Calu3 (cell line): Measurements from ENCODE around the gene ACAP1. TPM values are rescaled to one million over a fixed set of nuclear protein-coding genes. Genes with fewer than 3 reads are reported as not detected.
A peak's percentile ranks its signal among the peaks of the same experiment; 100 is the strongest.

Experiments used
- BruUV-seq: library from RNA; stranded (reverse); fragments of 400-500 nt; replicated peaks from 2 replicates; lab custom pipeline; 2021; lab: Mats Ljungman, UMichigan
- CTCF ChIA-PET: fragments of 300-600 bp; sonication (Branson Sonifier 250); formaldehyde crosslinking; loops from one replicate; lab custom pipeline; 2022; ENCODE audit warnings: antibody characterized with exemption; lab: Charles Lee
- DNase-seq: peaks from one replicate; pipeline ENCODE4 v3.0.0; 2022
- H3K27ac Mint-ChIP-seq: one replicate; pipeline ENCODE4 v1.8.0; 2022; ENCODE audit warnings: mixed read lengths; ENCODE audit not compliant: unreplicated experiment
- H3K27me3 Mint-ChIP-seq: one replicate; pipeline ENCODE4 v1.8.0; 2022; ENCODE audit warnings: mixed read lengths; ENCODE audit not compliant: unreplicated experiment
- H3K36me3 Mint-ChIP-seq: one replicate; pipeline ENCODE4 v1.8.0; 2022; ENCODE audit warnings: mild to moderate bottlenecking, moderate library complexity, mixed read lengths; ENCODE audit not compliant: insufficient read depth, unreplicated experiment
- H3K4me1 Mint-ChIP-seq: one replicate; pipeline ENCODE4 v1.8.0; 2022; ENCODE audit warnings: mild to moderate bottlenecking, low read depth, mixed read lengths; ENCODE audit not compliant: unreplicated experiment
- H3K4me3 Mint-ChIP-seq: one replicate; pipeline ENCODE4 v1.8.0; 2022; ENCODE audit warnings: mild to moderate bottlenecking, low read depth, moderate library complexity, mixed read lengths; ENCODE audit not compliant: unreplicated experiment
- H3K9me3 Mint-ChIP-seq: one replicate; pipeline ENCODE4 v1.8.0; 2022; ENCODE audit warnings: low read depth, mixed read lengths; ENCODE audit not compliant: unreplicated experiment
- intact Hi-C: fragments of 100-400 bp; cut with micrococcal nuclease; formaldehyde crosslinking; loops from one replicate; pipeline ENCODE4 v1.10.0; 2022; ENCODE audit not compliant: unreplicated experiment
- total RNA-seq: library from RNA; stranded (reverse); gene quantifications from 2 replicates; pipeline ENCODE4 v1.2.3, GENCODE V29; 2022
- TF ChIP-seq, protein P1 (sequence below): fragments of 200-600 bp; IDR thresholded peaks from one replicate; pipeline ENCODE4 v1.8.0; 2022; ENCODE audit warnings: antibody characterized with exemption; ENCODE audit not compliant: unreplicated experiment

Gene ACAP1
- total RNA-seq, 1 experiment from 2014 or later = not detected

DNA sequence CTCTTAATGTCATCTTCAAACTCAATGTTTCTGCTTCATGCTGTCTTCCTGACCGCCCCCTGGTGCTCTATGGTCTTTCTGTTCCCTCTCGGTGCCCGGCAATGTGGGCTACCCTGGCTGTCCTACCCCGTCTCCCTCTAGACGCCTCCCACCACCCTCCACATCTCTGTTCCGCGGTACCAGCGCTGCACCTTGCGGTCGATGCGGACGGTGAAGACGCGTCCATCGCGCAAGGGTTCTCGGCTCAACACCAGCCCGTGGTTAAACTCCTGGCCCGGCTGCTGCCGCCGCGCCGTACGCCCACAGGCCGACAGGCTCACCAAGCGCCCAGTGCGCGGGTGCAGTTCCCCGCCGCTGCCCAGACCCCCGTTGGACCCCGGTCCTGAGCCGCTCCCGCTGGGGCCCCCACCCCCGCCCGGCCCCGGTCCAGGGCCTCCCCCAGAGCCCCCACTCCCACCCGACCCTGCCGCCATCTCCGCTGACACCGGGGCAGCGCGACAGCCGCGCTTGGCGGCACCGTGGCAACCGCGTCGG, 7.4 kb upstream of the ACAP1 start, which contains the start of gene NEURL4:
NEURL4 (minus strand) TSS at position 496 of the 534 bp plus-strand sequence; CDS start at position 473, 23 bp downstream.
- peak within 1 kb of the TSS; percentile 98 for H3K27ac Mint-ChIP-seq
- no peaks in the 10 kb centered on the region for H3K9me3 Mint-ChIP-seq
- H3K4me3 Mint-ChIP-seq = peak within 1 kb of the TSS; percentile 85
- TF ChIP-seq, protein P1, sequence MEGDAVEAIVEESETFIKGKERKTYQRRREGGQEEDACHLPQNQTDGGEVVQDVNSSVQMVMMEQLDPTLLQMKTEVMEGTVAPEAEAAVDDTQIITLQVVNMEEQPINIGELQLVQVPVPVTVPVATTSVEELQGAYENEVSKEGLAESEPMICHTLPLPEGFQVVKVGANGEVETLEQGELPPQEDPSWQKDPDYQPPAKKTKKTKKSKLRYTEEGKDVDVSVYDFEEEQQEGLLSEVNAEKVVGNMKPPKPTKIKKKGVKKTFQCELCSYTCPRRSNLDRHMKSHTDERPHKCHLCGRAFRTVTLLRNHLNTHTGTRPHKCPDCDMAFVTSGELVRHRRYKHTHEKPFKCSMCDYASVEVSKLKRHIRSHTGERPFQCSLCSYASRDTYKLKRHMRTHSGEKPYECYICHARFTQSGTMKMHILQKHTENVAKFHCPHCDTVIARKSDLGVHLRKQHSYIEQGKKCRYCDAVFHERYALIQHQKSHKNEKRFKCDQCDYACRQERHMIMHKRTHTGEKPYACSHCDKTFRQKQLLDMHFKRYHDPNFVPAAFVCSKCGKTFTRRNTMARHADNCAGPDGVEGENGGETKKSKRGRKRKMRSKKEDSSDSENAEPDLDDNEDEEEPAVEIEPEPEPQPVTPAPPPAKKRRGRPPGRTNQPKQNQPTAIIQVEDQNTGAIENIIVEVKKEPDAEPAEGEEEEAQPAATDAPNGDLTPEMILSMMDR = no peak
- BruUV-seq = no TSS peak
- peaks cover 16% of the 10 kb centered on the region for H3K4me1 Mint-ChIP-seq
- intact Hi-C loops = no loop called here
- peaks cover 20% of the 10 kb centered on the region for H3K27me3 Mint-ChIP-seq
- H3K36me3 Mint-ChIP-seq = peaks cover 23% of the 10 kb centered on the region
- CTCF ChIA-PET = interaction anchor here (0.6 to 1.4 kb wide), 5 partner anchors 12 to 348 kb away, joined by 3 to 7 read pairs (median 4); no protein-coding TSS in a partner anchor
- no peak for DNase-seq

DNA sequence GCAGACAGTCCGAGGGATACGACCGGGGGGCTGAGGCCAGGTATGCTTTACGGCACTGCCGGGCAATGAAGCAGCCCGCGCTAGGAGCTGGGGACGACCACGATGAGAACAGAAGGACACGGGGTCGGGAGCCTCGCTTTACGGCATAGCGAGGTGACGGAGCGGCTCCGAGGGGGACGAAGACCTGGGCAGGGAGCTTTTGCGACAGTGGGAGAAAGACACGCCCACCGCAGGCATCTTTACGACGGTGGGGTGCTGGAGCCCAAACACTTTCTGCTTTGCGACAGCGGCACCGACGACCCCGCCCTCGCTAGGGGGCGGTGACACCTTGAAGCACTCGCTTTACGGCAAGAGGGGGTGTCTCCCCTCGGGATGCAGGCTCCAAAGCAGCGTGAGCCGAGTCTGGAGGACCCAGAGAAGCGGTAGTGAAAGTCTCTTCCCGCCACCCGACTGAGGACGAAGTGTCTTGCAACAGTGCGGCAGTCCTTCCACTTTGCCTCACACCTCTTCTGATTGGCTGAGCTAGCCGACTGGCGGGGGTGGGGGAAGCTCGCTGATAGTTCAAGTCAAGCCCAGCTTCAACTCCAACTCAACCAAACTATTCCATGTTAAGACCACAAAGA, 6.8 kb upstream of the ACAP1 start:
- intact Hi-C loops = no loop called here

DNA sequence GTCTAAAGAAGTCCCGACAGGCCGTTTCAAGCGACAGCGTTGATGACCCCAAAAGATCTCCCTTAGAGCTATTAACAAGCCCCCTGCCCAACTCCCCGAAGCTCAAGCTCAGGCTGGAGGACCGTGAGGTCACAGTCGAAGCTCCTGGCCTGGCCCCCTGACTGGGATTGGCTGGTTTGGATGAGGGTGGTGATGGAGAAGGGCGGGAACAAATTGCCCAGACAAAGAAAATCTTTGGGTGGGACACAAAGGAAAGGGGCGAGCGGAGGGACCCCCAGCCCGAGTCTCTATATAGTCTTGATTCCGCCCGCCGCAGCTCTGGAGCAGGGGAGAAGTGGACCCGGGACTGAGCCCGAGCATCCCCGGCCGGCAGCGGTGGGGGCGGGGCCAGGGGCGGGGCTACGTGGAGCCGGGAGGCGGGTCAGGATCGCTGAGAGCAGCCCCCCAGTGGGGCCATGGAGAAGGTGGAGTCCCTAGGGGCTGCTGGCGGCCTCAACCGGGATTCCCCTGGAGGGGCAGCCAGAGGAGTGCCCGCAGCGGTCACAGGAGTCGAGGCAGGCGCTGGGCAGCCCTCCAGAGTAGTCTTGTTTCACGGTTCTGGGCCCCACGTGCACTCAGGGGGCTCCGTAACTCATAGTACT, 6.2 kb upstream of the ACAP1 start:
- Mint-ChIP-seq H3K4me3 (peak overlapping the region; percentile 85), H3K27me3 (peaks cover 20% of the 10 kb centered on the region), H3K36me3 (peaks cover 18% of the 10 kb centered on the region), H3K27ac (peak overlapping the region; percentile 98), H3K9me3 (no peaks in the 10 kb centered on the region), H3K4me1 (peaks cover 16% of the 10 kb centered on the region)
- intact Hi-C loops = no loop called here
- DNase-seq = peak; percentile 71
- BruUV-seq = no TSS peak
- CTCF ChIA-PET = interaction anchor here (0.6 to 1.4 kb wide), 4 partner anchors 15 to 284 kb away, joined by 3 to 7 read pairs (median 4); partner anchors contain the start of gene TMEM256
- TF ChIP-seq, protein P1 = no peak

More for the DNA sequence above, 6.8 kb upstream of the ACAP1 start:
- CTCF ChIA-PET = interaction anchor here (0.6 to 1.4 kb wide), 7 partner anchors 11 to 347 kb away, joined by 3 to 7 read pairs (median 4); partner anchors contain the start of gene TMEM256
- Mint-ChIP-seq H3K27me3 (peaks cover 20% of the 10 kb centered on the region), H3K4me1 (peaks cover 16% of the 10 kb centered on the region), H3K9me3 (no peaks in the 10 kb centered on the region), H3K36me3 (peaks cover 19% of the 10 kb centered on the region), H3K4me3 (peak overlapping the region; percentile 85), H3K27ac (peak overlapping the region; percentile 98)
- TF ChIP-seq, protein P1 = no peak
- peak; percentile 92 for DNase-seq
- no TSS peak for BruUV-seq

DNA sequence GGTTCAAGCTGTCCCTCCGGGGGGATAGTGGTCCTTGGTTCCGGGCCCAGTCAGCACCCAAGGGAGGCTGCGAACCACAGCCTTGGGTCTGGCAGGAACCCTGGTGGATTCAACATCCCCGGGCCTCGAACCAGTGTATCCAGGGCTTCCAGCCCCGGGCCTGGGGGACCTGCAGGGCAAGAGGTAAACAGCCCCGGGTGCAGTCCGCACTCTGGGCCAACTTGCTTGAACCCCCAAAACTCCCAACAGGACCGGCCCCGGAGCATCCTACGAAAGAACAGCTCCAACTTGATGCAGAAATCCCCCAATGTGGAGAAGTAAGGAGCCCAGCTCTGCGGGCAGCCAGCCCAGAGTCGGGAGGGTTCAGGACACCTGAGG, 5.7 kb upstream of the ACAP1 start:
- H3K4me1 Mint-ChIP-seq = peaks cover 16% of the 10 kb centered on the region
- CTCF ChIA-PET = no interaction called here
- peak overlapping the region; percentile 21 for H3K27ac Mint-ChIP-seq
- H3K4me3 Mint-ChIP-seq = no peak overlapping the region
- TF ChIP-seq, protein P1 = no peak
- H3K36me3 Mint-ChIP-seq = peaks cover 18% of the 10 kb centered on the region
- H3K27me3 Mint-ChIP-seq = peaks cover 20% of the 10 kb centered on the region
- no peak for DNase-seq
- no TSS peak for BruUV-seq
- H3K9me3 Mint-ChIP-seq = no peaks in the 10 kb centered on the region
- intact Hi-C loops = no loop called here
